ENCODE data around the gene PTPN1. TPM values are rescaled to one million over a fixed set of nuclear protein-coding genes. Genes with fewer than 3 reads are reported as not detected.

PTPN1 gene
- polyA plus RNA-seq, 3 donors = 12.4 to 21.4 (median 19.1) TPM

DNA sequence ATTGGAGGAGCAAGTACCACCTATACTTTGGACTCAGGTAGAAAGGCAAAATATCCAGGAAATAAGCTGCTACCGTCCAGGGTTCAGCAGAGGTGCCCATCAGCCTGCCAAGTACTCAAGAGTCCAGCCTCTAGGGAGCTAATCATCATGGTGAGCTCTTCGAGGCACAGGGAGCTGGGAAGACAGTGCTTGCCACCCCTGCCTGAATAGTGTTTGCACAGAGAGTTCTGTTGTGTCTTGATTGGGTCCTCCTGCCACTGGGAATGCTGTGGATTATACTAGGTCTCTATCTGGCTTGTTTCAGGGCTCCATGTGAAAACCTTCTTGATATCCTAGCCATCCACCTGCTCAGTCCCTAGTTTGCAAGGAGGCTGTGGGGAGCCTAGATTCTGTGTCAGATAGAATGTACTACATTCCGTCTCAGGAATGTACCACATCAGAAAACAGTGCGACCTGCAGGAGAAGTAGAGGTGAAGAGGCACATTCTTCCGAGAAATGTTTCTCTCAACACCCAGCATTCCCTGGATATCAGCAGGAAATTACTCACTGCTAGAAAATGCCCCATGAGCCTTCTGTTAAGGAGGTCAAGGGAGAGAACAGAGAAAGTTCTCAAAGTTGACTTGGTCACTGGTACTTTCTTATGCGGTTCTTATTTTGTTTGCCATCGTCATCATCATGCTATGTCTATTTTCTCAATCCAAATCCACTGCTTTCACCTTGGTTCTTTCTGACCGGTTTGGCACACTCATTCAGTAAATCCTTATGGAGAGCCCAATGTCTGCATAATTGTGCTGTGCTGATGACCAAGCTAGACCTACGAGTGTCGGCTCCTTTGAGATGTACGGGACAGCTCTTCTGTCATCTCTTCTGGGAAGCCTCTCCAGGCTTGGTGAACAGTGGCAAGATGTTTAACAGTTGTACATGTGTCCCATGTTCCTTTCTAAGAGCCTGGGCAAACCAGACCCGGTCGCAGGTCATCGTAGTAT, 30.7 kb downstream of the PTPN1 start:
- DNase-seq = no peak
- H3K36me3 Mint-ChIP-seq = peaks cover 4 to 12% of the 10 kb centered on the region in 2 donors
- WGBS (ENCODE audit: insufficient coverage) = 47% methylated on average over 10 of the region's 14 CpGs

DNA sequence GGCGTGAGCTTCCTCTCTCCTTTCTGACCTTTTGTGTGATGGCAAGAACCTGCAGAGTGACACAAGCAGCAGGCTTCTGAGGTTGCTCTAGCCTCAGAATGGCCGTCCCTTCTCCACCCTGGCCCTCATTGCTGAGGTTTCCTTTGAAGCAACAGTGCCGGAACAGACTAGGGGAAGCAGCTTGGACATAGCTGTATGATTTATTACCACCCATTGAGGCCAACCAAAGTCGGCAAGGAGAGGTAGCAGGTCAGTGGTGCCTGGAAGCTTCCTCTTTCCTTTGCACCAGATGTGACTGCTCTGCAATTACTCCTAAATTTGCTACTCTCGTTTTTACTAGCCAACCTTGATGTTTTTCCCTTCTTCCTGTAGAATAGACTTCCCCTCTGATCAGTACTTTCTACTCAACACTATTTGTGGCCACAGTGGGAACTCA, 31.4 kb downstream of the PTPN1 start:
- H2AFZ ChIP-seq (ENCODE audit: insufficient read depth, low read depth, low read length, poor library complexity, severe bottlenecking) = no peak overlapping the region
- no peaks in the 10 kb centered on the region for H3K27me3 ChIP-seq (ENCODE audit: control insufficient read depth in 2 of 2, insufficient read depth in 2 of 2, low read length in 2 of 2)
- H3K27ac ChIP-seq (ENCODE audit: low read depth in 1 of 2, low read length in 2 of 2) = peak overlapping the region; percentile 44 to 64
- H3K36me3 ChIP-seq (replicated peaks in 1 of 2; ENCODE audit: control insufficient read depth in 1 of 2, insufficient read depth in 2 of 2, low read length in 2 of 2) = no peaks in the 10 kb centered on the region
- TF ChIP-seq, protein P1, sequence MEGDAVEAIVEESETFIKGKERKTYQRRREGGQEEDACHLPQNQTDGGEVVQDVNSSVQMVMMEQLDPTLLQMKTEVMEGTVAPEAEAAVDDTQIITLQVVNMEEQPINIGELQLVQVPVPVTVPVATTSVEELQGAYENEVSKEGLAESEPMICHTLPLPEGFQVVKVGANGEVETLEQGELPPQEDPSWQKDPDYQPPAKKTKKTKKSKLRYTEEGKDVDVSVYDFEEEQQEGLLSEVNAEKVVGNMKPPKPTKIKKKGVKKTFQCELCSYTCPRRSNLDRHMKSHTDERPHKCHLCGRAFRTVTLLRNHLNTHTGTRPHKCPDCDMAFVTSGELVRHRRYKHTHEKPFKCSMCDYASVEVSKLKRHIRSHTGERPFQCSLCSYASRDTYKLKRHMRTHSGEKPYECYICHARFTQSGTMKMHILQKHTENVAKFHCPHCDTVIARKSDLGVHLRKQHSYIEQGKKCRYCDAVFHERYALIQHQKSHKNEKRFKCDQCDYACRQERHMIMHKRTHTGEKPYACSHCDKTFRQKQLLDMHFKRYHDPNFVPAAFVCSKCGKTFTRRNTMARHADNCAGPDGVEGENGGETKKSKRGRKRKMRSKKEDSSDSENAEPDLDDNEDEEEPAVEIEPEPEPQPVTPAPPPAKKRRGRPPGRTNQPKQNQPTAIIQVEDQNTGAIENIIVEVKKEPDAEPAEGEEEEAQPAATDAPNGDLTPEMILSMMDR (IDR thresholded peaks at IDR 0.05) = no peak
- 0% methylated on average over 3 of the region's 5 CpGs for WGBS (ENCODE audit: insufficient coverage)
- Mint-ChIP-seq H3K27me3 (ENCODE audit: low read depth in 3 of 3) (no peaks in the 10 kb centered on the region), H3K4me3 (peak overlapping the region in 1 of 2 donors; percentile 53), H3K9me3 (peaks cover 0 to 12% (median 4%) of the 10 kb centered on the region in 7 donors), H3K36me3 (peaks cover 4 to 12% of the 10 kb centered on the region in 2 donors), H3K4me1 (peaks cover 72% of the 10 kb centered on the region), H3K27ac (peak overlapping the region; percentile 78 to 88 (median 86))
- peak overlapping the region in 1 of 3 experiments; percentile 36 for H3K4me3 ChIP-seq (replicated peaks in 1 of 3; ENCODE audit: low read depth in 2 of 3, low read length in 3 of 3)
- no peaks in the 10 kb centered on the region for H3K9me3 ChIP-seq (replicated peaks in 1 of 2; ENCODE audit: control insufficient read depth in 1 of 2, insufficient read depth in 1 of 2, low read length in 2 of 2)
- intact Hi-C loops (cut with micrococcal nuclease) = no loop called here
- peak; percentile 40 to 50 (median 47) for DNase-seq
- peaks cover 59 to 77% of the 10 kb centered on the region in 2 donors for H3K4me1 ChIP-seq (ENCODE audit: control insufficient read depth in 1 of 2, insufficient read depth in 2 of 2, low read length in 2 of 2)
- H3K79me2 ChIP-seq (ENCODE audit: insufficient read depth, low read length) = peaks cover 97% of the 10 kb centered on the region
- peaks cover 98% of the 10 kb centered on the region for H4K20me1 ChIP-seq (ENCODE audit: insufficient read depth, low read length)
- no peak overlapping the region for H3K9ac ChIP-seq (ENCODE audit: insufficient read depth, low read length, poor library complexity, severe bottlenecking)
- H3K4me2 ChIP-seq (replicated peaks; ENCODE audit: extremely low read depth, low read length, poor library complexity, severe bottlenecking) = peak overlapping the region; percentile 40

More for the DNA sequence above, 30.7 kb downstream of the PTPN1 start:
- Mint-ChIP-seq H3K4me1 (peaks cover 67% of the 10 kb centered on the region), H3K9me3 (peaks cover 0 to 12% (median 4%) of the 10 kb centered on the region in 7 donors), H3K27ac (peak overlapping the region; percentile 78 to 88 (median 86)), H3K4me3 (peak overlapping the region; percentile 28 to 53), H3K27me3 (ENCODE audit: low read depth in 3 of 3) (no peaks in the 10 kb centered on the region)
- H3K27me3 ChIP-seq (ENCODE audit: control insufficient read depth in 2 of 2, insufficient read depth in 2 of 2, low read length in 2 of 2) = no peaks in the 10 kb centered on the region
- peak overlapping the region; percentile 40 for H3K4me2 ChIP-seq (replicated peaks; ENCODE audit: extremely low read depth, low read length, poor library complexity, severe bottlenecking)
- no peaks in the 10 kb centered on the region for H3K36me3 ChIP-seq (replicated peaks in 1 of 2; ENCODE audit: control insufficient read depth in 1 of 2, insufficient read depth in 2 of 2, low read length in 2 of 2)
- no peaks in the 10 kb centered on the region for H3K9me3 ChIP-seq (replicated peaks in 1 of 2; ENCODE audit: control insufficient read depth in 1 of 2, insufficient read depth in 1 of 2, low read length in 2 of 2)
- H2AFZ ChIP-seq (ENCODE audit: insufficient read depth, low read depth, low read length, poor library complexity, severe bottlenecking) = no peak overlapping the region
- TF ChIP-seq, protein P1 (IDR thresholded peaks at IDR 0.05) = no peak
- H3K79me2 ChIP-seq (ENCODE audit: insufficient read depth, low read length) = peaks cover 100% of the 10 kb centered on the region
- H3K9ac ChIP-seq (ENCODE audit: insufficient read depth, low read length, poor library complexity, severe bottlenecking) = no peak overlapping the region
- peak overlapping the region in 1 of 3 experiments; percentile 36 for H3K4me3 ChIP-seq (replicated peaks in 1 of 3; ENCODE audit: low read depth in 2 of 3, low read length in 3 of 3)
- intact Hi-C loops (cut with micrococcal nuclease) = no loop called here
- peaks cover 52 to 70% of the 10 kb centered on the region in 2 donors for H3K4me1 ChIP-seq (ENCODE audit: control insufficient read depth in 1 of 2, insufficient read depth in 2 of 2, low read length in 2 of 2)
- H3K27ac ChIP-seq (ENCODE audit: low read depth in 1 of 2, low read length in 2 of 2) = peak overlapping the region; percentile 44 to 64
- peaks cover 98% of the 10 kb centered on the region for H4K20me1 ChIP-seq (ENCODE audit: insufficient read depth, low read length)
